ENCODE results near the gene ZC3H12D.

The ZC3H12D gene

GRCh38 chr6:149456311-149457021 is 28.3 kb downstream of the ZC3H12D start:
- Histone ChIP-seq H3K9me3 (replicated peaks; ENCODE audit: low read length) (no peaks in the 10 kb centered on the region), H3K27me3 (ENCODE audit: control insufficient read depth, insufficient read depth, low read length) (no peaks in the 10 kb centered on the region), H3K4me1 (ENCODE audit: control insufficient read depth, insufficient read depth, low read length) (peaks cover 23% of the 10 kb centered on the region), H3K4me3 (ENCODE audit: low read length) (no peak overlapping the region), H3K4me2 (ENCODE audit: low read length) (no peak overlapping the region), H3K36me3 (ENCODE audit: insufficient read depth, low read length) (no peaks in the 10 kb centered on the region), H3K9ac (ENCODE audit: low read depth, low read length) (no peak overlapping the region)

GRCh38 chr6:149455031-149455732 is 29.6 kb downstream of the ZC3H12D start:
- no peaks in the 10 kb centered on the region for H3K36me3 ChIP-seq (ENCODE audit: insufficient read depth, low read length)
- peak overlapping the region; percentile 69 for H3K4me2 ChIP-seq (ENCODE audit: low read length)
- H3K27me3 ChIP-seq (ENCODE audit: control insufficient read depth, insufficient read depth, low read length): no peaks in the 10 kb centered on the region
- no peak overlapping the region for H3K4me3 ChIP-seq (ENCODE audit: low read length)
- peak overlapping the region; percentile 8 for H3K9ac ChIP-seq (ENCODE audit: low read depth, low read length)
- no peaks in the 10 kb centered on the region for H3K9me3 ChIP-seq (replicated peaks; ENCODE audit: low read length)
- peaks cover 33% of the 10 kb centered on the region for H3K4me1 ChIP-seq (ENCODE audit: control insufficient read depth, insufficient read depth, low read length)

- Histone ChIP-seq H3K4me1 (ENCODE audit: control insufficient read depth, insufficient read depth, low read length) (peaks cover 33% of the 10 kb centered on the region), H3K27me3 (ENCODE audit: control insufficient read depth, insufficient read depth, low read length) (no peaks in the 10 kb centered on the region), H3K9me3 (replicated peaks; ENCODE audit: low read length) (no peaks in the 10 kb centered on the region), H3K4me2 (ENCODE audit: low read length) (peak overlapping the region; percentile 69), H3K4me3 (ENCODE audit: low read length) (peak overlapping the region; percentile 7), H3K36me3 (ENCODE audit: insufficient read depth, low read length) (no peaks in the 10 kb centered on the region), H3K9ac (ENCODE audit: low read depth, low read length) (peak overlapping the region; percentile 33)
Observed at GRCh38 chr6:149454346-149454848, 30.4 kb downstream of the ZC3H12D start.

GRCh38 chr6:149453597-149454345 is 31.0 kb downstream of the ZC3H12D start:
- peak overlapping the region; percentile 69 for H3K4me2 ChIP-seq (ENCODE audit: low read length)
- peak overlapping the region; percentile 7 for H3K4me3 ChIP-seq (ENCODE audit: low read length)
- H3K4me1 ChIP-seq (ENCODE audit: control insufficient read depth, insufficient read depth, low read length): peaks cover 33% of the 10 kb centered on the region
- no peaks in the 10 kb centered on the region for H3K9me3 ChIP-seq (replicated peaks; ENCODE audit: low read length)
- H3K27me3 ChIP-seq (ENCODE audit: control insufficient read depth, insufficient read depth, low read length): no peaks in the 10 kb centered on the region
- H3K36me3 ChIP-seq (ENCODE audit: insufficient read depth, low read length): no peaks in the 10 kb centered on the region
- peak overlapping the region; percentile 33 for H3K9ac ChIP-seq (ENCODE audit: low read depth, low read length)

- H3K9ac ChIP-seq (ENCODE audit: low read depth, low read length): no peak overlapping the region
- H3K36me3 ChIP-seq (ENCODE audit: insufficient read depth, low read length): no peaks in the 10 kb centered on the region
- no peak overlapping the region for H3K4me3 ChIP-seq (ENCODE audit: low read length)
- H3K27me3 ChIP-seq (ENCODE audit: control insufficient read depth, insufficient read depth, low read length): no peaks in the 10 kb centered on the region
- H3K4me1 ChIP-seq (ENCODE audit: control insufficient read depth, insufficient read depth, low read length): peaks cover 30% of the 10 kb centered on the region
- H3K4me2 ChIP-seq (ENCODE audit: low read length): no peak overlapping the region
- no peaks in the 10 kb centered on the region for H3K9me3 ChIP-seq (replicated peaks; ENCODE audit: low read length)
Observed at GRCh38 chr6:149452037-149452939, 32.5 kb downstream of the ZC3H12D start.

GRCh38 chr6:149451376-149452036 is 33.3 kb downstream of the ZC3H12D start:
- Histone ChIP-seq H3K4me2 (ENCODE audit: low read length) (peak overlapping the region; percentile 88), H3K36me3 (ENCODE audit: insufficient read depth, low read length) (no peaks in the 10 kb centered on the region), H3K9ac (ENCODE audit: low read depth, low read length) (peak overlapping the region; percentile 57), H3K27me3 (ENCODE audit: control insufficient read depth, insufficient read depth, low read length) (no peaks in the 10 kb centered on the region), H3K9me3 (replicated peaks; ENCODE audit: low read length) (no peaks in the 10 kb centered on the region), H3K4me3 (ENCODE audit: low read length) (peak overlapping the region; percentile 73), H3K4me1 (ENCODE audit: control insufficient read depth, insufficient read depth, low read length) (peaks cover 30% of the 10 kb centered on the region)

- Histone ChIP-seq H3K4me3 (ENCODE audit: low read length) (peak overlapping the region; percentile 73), H3K36me3 (ENCODE audit: insufficient read depth, low read length) (no peaks in the 10 kb centered on the region), H3K4me1 (ENCODE audit: control insufficient read depth, insufficient read depth, low read length) (peaks cover 33% of the 10 kb centered on the region), H3K27me3 (ENCODE audit: control insufficient read depth, insufficient read depth, low read length) (no peaks in the 10 kb centered on the region), H3K4me2 (ENCODE audit: low read length) (peak overlapping the region; percentile 88), H3K9me3 (replicated peaks; ENCODE audit: low read length) (no peaks in the 10 kb centered on the region), H3K9ac (ENCODE audit: low read depth, low read length) (peak overlapping the region; percentile 57)
Observed at GRCh38 chr6:149450679-149451375, 34.0 kb downstream of the ZC3H12D start.

GRCh38 chr6:149449831-149450678 is 34.8 kb downstream of the ZC3H12D start:
- H3K4me2 ChIP-seq (ENCODE audit: low read length): peak overlapping the region; percentile 88
- no peak overlapping the region for H3K9ac ChIP-seq (ENCODE audit: low read depth, low read length)
- H3K9me3 ChIP-seq (replicated peaks; ENCODE audit: low read length): no peaks in the 10 kb centered on the region
- H3K36me3 ChIP-seq (ENCODE audit: insufficient read depth, low read length): no peaks in the 10 kb centered on the region
- peak overlapping the region; percentile 73 for H3K4me3 ChIP-seq (ENCODE audit: low read length)
- H3K27me3 ChIP-seq (ENCODE audit: control insufficient read depth, insufficient read depth, low read length): no peaks in the 10 kb centered on the region
- peaks cover 39% of the 10 kb centered on the region for H3K4me1 ChIP-seq (ENCODE audit: control insufficient read depth, insufficient read depth, low read length)

GRCh38 chr6:149448821-149449453 is 35.9 kb downstream of the ZC3H12D start:
- Histone ChIP-seq H3K4me2 (ENCODE audit: low read length) (no peak overlapping the region), H3K4me3 (ENCODE audit: low read length) (no peak overlapping the region), H3K9me3 (replicated peaks; ENCODE audit: low read length) (no peaks in the 10 kb centered on the region), H3K9ac (ENCODE audit: low read depth, low read length) (no peak overlapping the region), H3K27me3 (ENCODE audit: control insufficient read depth, insufficient read depth, low read length) (no peaks in the 10 kb centered on the region), H3K4me1 (ENCODE audit: control insufficient read depth, insufficient read depth, low read length) (peaks cover 29% of the 10 kb centered on the region), H3K36me3 (ENCODE audit: insufficient read depth, low read length) (no peaks in the 10 kb centered on the region)
